ENCODE results near the gene COPS8. TPM values are rescaled to one million over a fixed set of nuclear protein-coding genes. Genes with fewer than 3 reads are reported as not detected.

The COPS8 gene
- total RNA-seq, 1 donor from 2014 or later: 76.1 TPM

DNA sequence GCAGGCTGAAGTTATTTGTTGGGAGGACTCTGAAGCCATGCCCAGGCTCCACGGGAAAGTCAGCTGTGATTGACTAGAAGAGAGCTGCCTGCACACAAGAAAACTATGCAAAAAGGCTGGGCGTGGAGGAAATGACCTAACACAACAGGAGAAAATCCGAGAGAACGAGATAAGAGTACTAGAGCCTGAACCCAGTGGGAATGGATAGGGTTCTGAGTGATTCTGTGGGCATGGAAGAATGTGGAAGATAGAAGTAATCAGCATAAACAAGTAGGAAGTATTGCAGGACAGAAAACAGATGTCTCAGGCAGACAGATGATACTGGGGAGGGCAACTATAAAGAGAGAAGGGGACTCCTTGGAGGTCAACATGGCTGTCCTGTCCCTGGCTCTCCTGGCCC, 12.1 kb upstream of the COPS8 start:
- Mint-ChIP-seq H3K4me3 (ENCODE audit: unreplicated experiment) (no peak overlapping the region), H3K9me3 (ENCODE audit: unreplicated experiment) (no peaks in the 10 kb centered on the region), H3K27me3 (ENCODE audit: low read depth, unreplicated experiment) (no peaks in the 10 kb centered on the region), H3K36me3 (ENCODE audit: low read depth, unreplicated experiment) (peaks cover 2% of the 10 kb centered on the region), H3K27ac (ENCODE audit: unreplicated experiment) (peak overlapping the region; percentile 28), H3K4me1 (ENCODE audit: low read depth, unreplicated experiment) (peaks cover 20% of the 10 kb centered on the region)
- peak overlapping the region; percentile 51 for H3K4me2 ChIP-seq (ENCODE audit: low read length)
- no peaks in the 10 kb centered on the region for H4K20me1 ChIP-seq (ENCODE audit: insufficient read depth, low read length)
- H3K9me3 ChIP-seq (ENCODE audit: insufficient read depth, low read depth, low read length): no peaks in the 10 kb centered on the region
- H3K79me2 ChIP-seq (ENCODE audit: insufficient read depth, low read length): no peaks in the 10 kb centered on the region
- H3K27ac ChIP-seq (ENCODE audit: low read depth, low read length): peak overlapping the region; percentile 47
- H3K4me3 ChIP-seq (ENCODE audit: insufficient read depth, low read depth, low read length): no peak overlapping the region
- TF ChIP-seq CTCF (IDR thresholded peaks at IDR 0.05; ENCODE audit: insufficient read depth, low read depth, low read length) (no peak), EZH2 (IDR thresholded peaks at IDR 0.05; ENCODE audit: insufficient read depth, low read length) (no peak)
- FAIRE-seq (no peak), DNase-seq (ENCODE audit: low read depth) (peak; percentile 89)
- H3K36me3 ChIP-seq (ENCODE audit: insufficient read depth, low read length): no peaks in the 10 kb centered on the region
- no peaks in the 10 kb centered on the region for H3K27me3 ChIP-seq (ENCODE audit: insufficient read depth, low read length)
- H2AFZ ChIP-seq (ENCODE audit: low read depth, low read length): peak overlapping the region; percentile 48
- peaks cover 18% of the 10 kb centered on the region for H3K4me1 ChIP-seq (ENCODE audit: insufficient read depth, low read length)
- H3K9ac ChIP-seq (ENCODE audit: low read length): peak overlapping the region; percentile 46

DNA sequence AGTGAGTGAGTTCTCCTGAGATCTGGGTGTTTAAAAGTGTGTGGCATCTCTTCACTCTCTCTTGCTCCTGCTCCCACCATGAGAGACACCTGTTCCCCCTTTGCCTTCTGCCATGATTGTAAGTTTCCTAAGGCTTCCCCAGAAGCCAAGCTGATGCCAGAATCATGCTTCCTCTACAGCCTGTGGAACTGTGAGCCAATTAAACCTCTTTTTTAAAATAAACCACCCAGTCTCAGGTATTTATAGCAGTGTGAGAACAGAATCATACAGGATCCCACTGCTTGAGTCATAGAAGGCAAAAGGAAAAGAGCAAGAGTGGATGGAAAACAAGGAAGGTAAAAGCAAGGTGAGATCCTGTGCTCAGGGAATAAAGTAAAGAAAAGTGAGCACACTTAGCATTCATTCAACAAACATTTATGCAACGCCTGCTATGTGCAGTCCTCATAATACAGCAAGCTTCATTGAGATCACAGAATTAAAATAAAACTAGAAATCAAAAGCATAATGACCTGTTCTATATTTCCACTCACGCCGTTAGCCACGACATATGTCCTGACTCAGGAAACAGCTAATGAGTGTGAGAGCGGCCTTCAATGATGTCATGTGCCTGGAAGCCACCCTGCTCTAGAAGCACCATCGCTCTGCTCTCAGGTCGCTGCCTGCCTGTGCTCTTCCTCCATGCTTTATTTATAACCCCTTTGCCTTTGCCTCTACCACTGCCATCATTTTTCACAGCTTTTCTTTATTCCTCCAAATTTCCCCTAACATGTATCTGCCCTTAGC, 11.3 kb upstream of the COPS8 start:
- peak overlapping the region; percentile 51 for H3K4me2 ChIP-seq (ENCODE audit: low read length)
- FAIRE-seq: no peak

More for the DNA sequence above, 11.3 kb upstream of the COPS8 start:
- Histone ChIP-seq H3K27me3 (ENCODE audit: insufficient read depth, low read length) (no peaks in the 10 kb centered on the region), H3K4me3 (ENCODE audit: insufficient read depth, low read depth, low read length) (no peak overlapping the region), H3K9ac (ENCODE audit: low read length) (peak overlapping the region; percentile 8), H2AFZ (ENCODE audit: low read depth, low read length) (no peak overlapping the region), H4K20me1 (ENCODE audit: insufficient read depth, low read length) (no peaks in the 10 kb centered on the region), H3K36me3 (ENCODE audit: insufficient read depth, low read length) (no peaks in the 10 kb centered on the region), H3K9me3 (ENCODE audit: insufficient read depth, low read depth, low read length) (no peaks in the 10 kb centered on the region), H3K4me1 (ENCODE audit: insufficient read depth, low read length) (peaks cover 18% of the 10 kb centered on the region), H3K79me2 (ENCODE audit: insufficient read depth, low read length) (no peaks in the 10 kb centered on the region), H3K27ac (ENCODE audit: low read depth, low read length) (peak overlapping the region; percentile 47)
- DNase-seq (ENCODE audit: low read depth): peak; percentile 29
- Mint-ChIP-seq H3K9me3 (ENCODE audit: unreplicated experiment) (no peaks in the 10 kb centered on the region), H3K27ac (ENCODE audit: unreplicated experiment) (no peak overlapping the region), H3K27me3 (ENCODE audit: low read depth, unreplicated experiment) (no peaks in the 10 kb centered on the region), H3K4me3 (ENCODE audit: unreplicated experiment) (no peak overlapping the region), H3K4me1 (ENCODE audit: low read depth, unreplicated experiment) (peaks cover 20% of the 10 kb centered on the region), H3K36me3 (ENCODE audit: low read depth, unreplicated experiment) (peaks cover 2% of the 10 kb centered on the region)
- TF ChIP-seq CTCF (IDR thresholded peaks at IDR 0.05; ENCODE audit: insufficient read depth, low read depth, low read length) (no peak), EZH2 (IDR thresholded peaks at IDR 0.05; ENCODE audit: insufficient read depth, low read length) (no peak)
